ENCODE data around the gene RAB13. TPM values are rescaled to one million over a fixed set of nuclear protein-coding genes. Genes with fewer than 3 reads are reported as not detected.

RAB13 gene
- total RNA-seq, 1 donor from 2014 or later = 49.1 TPM

DNA sequence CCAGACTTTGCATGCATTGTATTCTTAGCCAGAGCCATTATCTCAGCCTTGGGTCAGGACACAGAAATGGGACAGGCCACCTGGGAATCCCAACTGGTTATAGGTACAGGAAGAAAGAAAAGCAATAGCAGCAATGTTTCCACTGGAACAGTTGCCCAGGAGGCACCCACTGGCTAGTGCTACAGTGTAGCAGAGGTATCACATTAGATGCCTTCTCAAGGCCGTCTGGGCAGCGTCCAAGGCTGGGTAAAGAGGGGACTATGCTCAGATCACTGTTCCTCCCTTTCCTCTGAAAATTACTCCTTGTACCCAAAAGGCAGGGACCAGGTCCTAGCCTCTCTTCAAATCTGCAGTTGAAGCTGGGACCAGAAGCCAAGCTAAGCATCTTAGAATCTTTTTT lies 15.8 kb downstream of the RAB13 start:
- no peaks in the 10 kb centered on the region for H3K27me3 Mint-ChIP-seq
- H3K9me3 Mint-ChIP-seq = no peaks in the 10 kb centered on the region
- H3K36me3 Mint-ChIP-seq (ENCODE audit: low read depth) = peaks cover 40% of the 10 kb centered on the region
- ChIA-PET POLR2A (interaction anchor here (0.6 to 2.1 kb wide), 6 partner anchors 8 to 305 kb away, joined by 3 to 9 read pairs (median 4); partner anchors contain the start of gene RAB13), CTCF (interaction anchor here (1.0 kb wide), 1 partner anchor 16 kb away, joined by 4 read pairs; the partner anchor contains the start of gene RAB13)
- ATAC-seq (ENCODE audit: low read depth) (no peak), DNase-seq (no peak)
- peaks cover 42% of the 10 kb centered on the region for H3K4me1 Mint-ChIP-seq
- H3K27ac Mint-ChIP-seq = no peak overlapping the region
- no peak overlapping the region for H3K4me3 Mint-ChIP-seq
- intact Hi-C loops (cut with micrococcal nuclease) = no loop called here
- TF ChIP-seq, protein P1, sequence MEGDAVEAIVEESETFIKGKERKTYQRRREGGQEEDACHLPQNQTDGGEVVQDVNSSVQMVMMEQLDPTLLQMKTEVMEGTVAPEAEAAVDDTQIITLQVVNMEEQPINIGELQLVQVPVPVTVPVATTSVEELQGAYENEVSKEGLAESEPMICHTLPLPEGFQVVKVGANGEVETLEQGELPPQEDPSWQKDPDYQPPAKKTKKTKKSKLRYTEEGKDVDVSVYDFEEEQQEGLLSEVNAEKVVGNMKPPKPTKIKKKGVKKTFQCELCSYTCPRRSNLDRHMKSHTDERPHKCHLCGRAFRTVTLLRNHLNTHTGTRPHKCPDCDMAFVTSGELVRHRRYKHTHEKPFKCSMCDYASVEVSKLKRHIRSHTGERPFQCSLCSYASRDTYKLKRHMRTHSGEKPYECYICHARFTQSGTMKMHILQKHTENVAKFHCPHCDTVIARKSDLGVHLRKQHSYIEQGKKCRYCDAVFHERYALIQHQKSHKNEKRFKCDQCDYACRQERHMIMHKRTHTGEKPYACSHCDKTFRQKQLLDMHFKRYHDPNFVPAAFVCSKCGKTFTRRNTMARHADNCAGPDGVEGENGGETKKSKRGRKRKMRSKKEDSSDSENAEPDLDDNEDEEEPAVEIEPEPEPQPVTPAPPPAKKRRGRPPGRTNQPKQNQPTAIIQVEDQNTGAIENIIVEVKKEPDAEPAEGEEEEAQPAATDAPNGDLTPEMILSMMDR (IDR thresholded peaks at IDR 0.05) = no peak

DNA sequence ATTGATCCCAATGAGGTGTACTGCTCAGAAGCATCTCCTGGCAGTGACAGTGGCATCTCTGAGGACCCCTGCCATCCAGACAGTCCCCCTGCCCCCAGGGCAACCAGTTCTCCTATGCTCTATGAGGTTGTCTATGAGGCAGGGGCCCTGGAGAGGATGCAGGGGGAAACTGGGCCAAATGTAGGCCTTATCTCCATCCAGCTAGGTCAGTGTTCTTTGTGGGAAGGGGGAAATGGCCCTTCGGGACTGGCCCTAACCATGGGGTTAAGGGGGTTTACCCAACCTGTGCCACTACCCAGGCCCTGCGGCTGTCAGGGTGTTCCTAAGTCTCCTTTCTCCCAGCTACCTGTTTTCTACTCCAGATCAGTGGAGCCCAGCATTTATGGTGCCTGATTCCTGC lies 17.2 kb downstream of the RAB13 start:
- Mint-ChIP-seq H3K36me3 (ENCODE audit: low read depth) (peaks cover 30% of the 10 kb centered on the region), H3K9me3 (no peaks in the 10 kb centered on the region), H3K4me3 (peak overlapping the region; percentile 96), H3K27ac (no peak overlapping the region), H3K27me3 (no peaks in the 10 kb centered on the region), H3K4me1 (peaks cover 49% of the 10 kb centered on the region)
- ChIA-PET POLR2A (interaction anchor here (0.5 to 8.2 kb wide), 8 partner anchors 9 to 639 kb away, joined by 4 to 230 read pairs (median 44); partner anchors contain the start of genes CRTC2, DENND4B, JTB and RAB13), CTCF (interaction anchor here (3.5 to 4.1 kb wide), 2 partner anchors 17 to 23 kb away, joined by 26 to 28 read pairs; partner anchors contain the start of genes DENND4B and RAB13)
- intact Hi-C loops (cut with micrococcal nuclease) = no loop called here
- ATAC-seq (ENCODE audit: low read depth) (no peak), DNase-seq (no peak)
- TF ChIP-seq, protein P1 (IDR thresholded peaks at IDR 0.05) = no peak

DNA sequence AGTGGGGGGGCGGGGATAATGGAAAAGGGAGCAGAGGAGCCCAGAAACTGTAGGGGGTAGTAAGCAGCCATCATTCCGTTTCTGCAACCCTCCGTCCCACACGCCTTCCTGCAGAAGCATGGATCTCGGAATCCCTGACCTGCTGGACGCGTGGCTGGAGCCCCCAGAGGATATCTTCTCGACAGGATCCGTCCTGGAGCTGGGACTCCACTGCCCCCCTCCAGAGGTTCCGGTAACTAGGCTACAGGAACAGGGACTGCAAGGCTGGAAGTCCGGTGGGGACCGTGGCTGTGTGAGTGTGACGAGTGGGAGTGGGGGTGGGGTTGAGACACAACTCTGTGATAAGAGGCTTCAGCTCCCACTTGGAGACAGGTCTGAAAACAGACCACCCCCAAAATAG lies 17.7 kb downstream of the RAB13 start:
- Mint-ChIP-seq H3K4me1 (peaks cover 53% of the 10 kb centered on the region), H3K36me3 (ENCODE audit: low read depth) (peaks cover 29% of the 10 kb centered on the region), H3K9me3 (no peaks in the 10 kb centered on the region), H3K27me3 (no peaks in the 10 kb centered on the region), H3K27ac (peak overlapping the region; percentile 97), H3K4me3 (peak overlapping the region; percentile 96)
- CTCF ChIA-PET = interaction anchor here (0.9 to 4.1 kb wide), 7 partner anchors 8 to 72 kb away, joined by 3 to 28 read pairs (median 14); partner anchors contain the start of genes CRTC2, DENND4B, JTB and RAB13
- ATAC-seq (ENCODE audit: low read depth) (no peak), DNase-seq (no peak)
- POLR2A ChIA-PET = interaction anchor here (0.5 to 8.2 kb wide), 12 partner anchors 9 to 640 kb away, joined by 3 to 230 read pairs (median 37); partner anchors contain the start of genes CHTOP, CRTC2, DENND4B and GATAD2B
- intact Hi-C loops (cut with micrococcal nuclease) = no loop called here
- TF ChIP-seq, protein P1 (IDR thresholded peaks at IDR 0.05) = no peak

DNA sequence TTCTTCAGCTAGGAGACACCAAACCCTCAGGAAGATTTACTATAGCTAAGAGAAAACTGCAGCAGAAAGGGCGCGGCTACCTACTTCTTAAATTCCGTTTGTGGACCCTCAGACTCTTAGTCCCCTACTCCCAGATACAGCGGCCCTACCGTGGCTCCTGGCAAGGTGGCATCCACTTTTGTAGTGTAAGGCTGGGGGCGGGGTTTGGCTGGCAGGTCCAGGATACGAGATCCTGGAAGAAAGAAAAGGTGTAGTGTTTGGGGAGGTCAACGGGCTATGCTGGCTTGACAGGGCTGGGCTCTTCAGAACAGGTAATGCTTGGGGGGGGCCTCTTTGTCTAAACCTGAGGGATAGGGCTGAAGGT lies 18.2 kb downstream of the RAB13 start:
- POLR2A ChIA-PET = interaction anchor here (0.5 to 8.2 kb wide), 21 partner anchors 10 to 1508 kb away, joined by 3 to 230 read pairs (median 8); partner anchors contain the start of genes CHTOP, CRTC2, DENND4B and GATAD2B
- no peak for ATAC-seq (ENCODE audit: low read depth)
- intact Hi-C loops (cut with micrococcal nuclease) = loop anchor here (1.0 kb wide), 5 partner anchors 9 to 45 kb away; partner anchors contain the start of genes CRTC2, DENND4B and JTB
- no peaks in the 10 kb centered on the region for H3K9me3 Mint-ChIP-seq
- peak overlapping the region; percentile 97 for H3K27ac Mint-ChIP-seq
- peaks cover 56% of the 10 kb centered on the region for H3K4me1 Mint-ChIP-seq
- H3K27me3 Mint-ChIP-seq = no peaks in the 10 kb centered on the region
- CTCF ChIA-PET = interaction anchor here (0.6 to 4.1 kb wide), 10 partner anchors 9 to 291 kb away, joined by 3 to 28 read pairs (median 6); partner anchors contain the start of genes CRTC2, DENND4B, JTB and RAB13
- peak overlapping the region; percentile 96 for H3K4me3 Mint-ChIP-seq
- H3K36me3 Mint-ChIP-seq (ENCODE audit: low read depth) = peaks cover 29% of the 10 kb centered on the region
- TF ChIP-seq, protein P1 (IDR thresholded peaks at IDR 0.05) = no peak
- no peak for DNase-seq

Measured in activated B cell treated with CpG ODN at 0.5 μM for 24 hours (primary cell).